Lower leg skin (tissue), 3 donors: ENCODE measurements around the gene EYS.

Experiments
- POLR2A ChIP-seq, 2 donors: fragments of 450-650 bp; IDR thresholded peaks; one replicate each; pipeline ENCODE4 v1.6.1; 2016 to 2017; ENCODE audit warnings: antibody characterized with exemption in 2 of 2, mild to moderate bottlenecking in 1 of 2, moderate library complexity in 1 of 2
- TF ChIP-seq, protein P1 (sequence below), 3 donors: fragments of 450-650 bp; IDR thresholded peaks; one replicate each; pipeline ENCODE4 v1.5.1; 2016; ENCODE audit warnings: antibody characterized with exemption in 3 of 3, mild to moderate bottlenecking in 3 of 3, moderate library complexity in 2 of 3

GRCh38 chr6:64590965-64591675, 1115.9 kb downstream of the EYS start:
- TF ChIP-seq, protein P1, sequence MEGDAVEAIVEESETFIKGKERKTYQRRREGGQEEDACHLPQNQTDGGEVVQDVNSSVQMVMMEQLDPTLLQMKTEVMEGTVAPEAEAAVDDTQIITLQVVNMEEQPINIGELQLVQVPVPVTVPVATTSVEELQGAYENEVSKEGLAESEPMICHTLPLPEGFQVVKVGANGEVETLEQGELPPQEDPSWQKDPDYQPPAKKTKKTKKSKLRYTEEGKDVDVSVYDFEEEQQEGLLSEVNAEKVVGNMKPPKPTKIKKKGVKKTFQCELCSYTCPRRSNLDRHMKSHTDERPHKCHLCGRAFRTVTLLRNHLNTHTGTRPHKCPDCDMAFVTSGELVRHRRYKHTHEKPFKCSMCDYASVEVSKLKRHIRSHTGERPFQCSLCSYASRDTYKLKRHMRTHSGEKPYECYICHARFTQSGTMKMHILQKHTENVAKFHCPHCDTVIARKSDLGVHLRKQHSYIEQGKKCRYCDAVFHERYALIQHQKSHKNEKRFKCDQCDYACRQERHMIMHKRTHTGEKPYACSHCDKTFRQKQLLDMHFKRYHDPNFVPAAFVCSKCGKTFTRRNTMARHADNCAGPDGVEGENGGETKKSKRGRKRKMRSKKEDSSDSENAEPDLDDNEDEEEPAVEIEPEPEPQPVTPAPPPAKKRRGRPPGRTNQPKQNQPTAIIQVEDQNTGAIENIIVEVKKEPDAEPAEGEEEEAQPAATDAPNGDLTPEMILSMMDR (IDR thresholded peaks at IDR 0.05): no peak
- TF ChIP-seq POLR2A (IDR thresholded peaks at IDR 0.05): no peak
